Activated CD8-positive, alpha-beta T cell treated with anti-CD3 and anti-CD28 coated beads, Interleukin-2, amount 10 ng/mL, durations not matched to agents 7 days and 5 days (primary cell): ENCODE data around the gene PDS5A. TPM values are rescaled to one million over a fixed set of nuclear protein-coding genes. Genes with fewer than 3 reads are reported as not detected.
A peak's percentile ranks its signal among the peaks of the same experiment; 100 is the strongest.
"Not testable (repeated sequence)": the region's sequence is repeated elsewhere in the genome, so short reads cannot be mapped to it uniquely, and the experiment has no call there.

Source experiments
- ATAC-seq: fragments of 150-1000 bp; cut with Tn5 transposase; one replicate; pipeline ENCODE4 v1.10.0; 2021; ENCODE audit warnings: moderate library complexity
- CTCF ChIA-PET: fragments of 350-600 bp; sonication (Branson Sonifier 250); formaldehyde crosslinking; loops from one replicate; lab custom pipeline; 2021; ENCODE audit warnings: antibody characterized with exemption; lab: Charles Lee
- POLR2A ChIA-PET: fragments of 350-600 bp; sonication (Branson Sonifier 250); formaldehyde crosslinking; loops from one replicate; lab custom pipeline; 2021; ENCODE audit warnings: antibody characterized with exemption; lab: Charles Lee
- DNase-seq: peaks from one replicate; pipeline ENCODE4 v3.0.0-alpha.2; 2020
- H3K27ac Mint-ChIP-seq: one replicate; pipeline ENCODE4 v1.8.0; 2021; ENCODE audit warnings: mild to moderate bottlenecking, mixed read lengths
- H3K27me3 Mint-ChIP-seq: one replicate; pipeline ENCODE4 v1.8.0; 2021; ENCODE audit warnings: low read depth, mixed read lengths
- H3K36me3 Mint-ChIP-seq: one replicate; pipeline ENCODE4 v1.8.0; 2021; ENCODE audit warnings: low read depth, mixed read lengths
- H3K4me1 Mint-ChIP-seq: one replicate; pipeline ENCODE4 v1.8.0; 2021; ENCODE audit warnings: low read depth, mixed read lengths
- H3K4me3 Mint-ChIP-seq: one replicate; pipeline ENCODE4 v1.8.0; 2021; ENCODE audit warnings: mild to moderate bottlenecking, mixed read lengths
- H3K9me3 Mint-ChIP-seq: one replicate; pipeline ENCODE4 v1.8.0; 2022; ENCODE audit warnings: mixed read lengths; ENCODE audit not compliant: insufficient read depth
- total RNA-seq, 2 experiments: library from RNA; stranded (reverse); gene quantifications; one replicate each; pipeline ENCODE4 v1.2.3, GENCODE V29; 2021

The PDS5A gene
- total RNA-seq, 2 experiments from 2014 or later: 120 to 126 TPM

GRCh38 chr4:39961311-39961877, 16.3 kb downstream of the PDS5A start:
- H3K9me3 Mint-ChIP-seq: no peaks in the 10 kb centered on the region
- H3K4me1 Mint-ChIP-seq: peaks cover 7% of the 10 kb centered on the region
- POLR2A ChIA-PET: interaction anchor here (0.7 kb wide), 1 partner anchor 1432 kb away, joined by 3 read pairs; no protein-coding TSS in a partner anchor
- DNase-seq: no peak
- CTCF ChIA-PET: interaction anchor here (1.5 kb wide), 1 partner anchor 9 kb away, joined by 3 read pairs; no protein-coding TSS in a partner anchor
- H3K4me3 Mint-ChIP-seq: no peak overlapping the region
- no peak for ATAC-seq
- peaks cover 40% of the 10 kb centered on the region for H3K36me3 Mint-ChIP-seq
- no peak overlapping the region for H3K27ac Mint-ChIP-seq
- no peaks in the 10 kb centered on the region for H3K27me3 Mint-ChIP-seq

DNA sequence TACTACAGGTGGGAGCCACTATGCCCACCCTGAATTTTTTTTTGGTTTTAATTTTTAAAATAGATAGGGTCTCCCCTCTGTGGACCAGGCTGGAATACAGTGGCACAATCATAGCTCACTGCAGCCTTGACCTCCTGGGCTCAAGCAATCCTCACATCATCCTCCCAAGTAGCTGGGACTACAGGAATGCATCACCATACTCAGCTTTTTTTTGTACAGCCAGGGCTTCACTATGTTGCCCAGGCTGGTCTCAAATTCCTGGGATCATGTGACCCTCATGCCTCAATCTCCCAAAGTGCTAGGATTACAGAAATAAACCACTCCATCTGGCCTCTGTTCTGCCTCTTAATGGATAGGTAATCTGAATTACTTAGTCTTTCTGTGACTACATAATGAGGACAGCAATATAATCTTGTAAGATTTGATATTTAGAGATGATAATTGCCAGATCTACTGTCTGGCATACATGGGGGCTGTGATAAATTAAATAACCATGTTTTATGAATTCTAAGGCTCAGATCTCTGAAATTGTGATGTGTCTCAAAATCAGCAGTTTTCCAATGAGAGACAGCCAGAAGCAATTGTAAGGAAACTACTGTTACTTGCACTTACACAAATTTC, 26.7 kb downstream of the PDS5A start:
- Mint-ChIP-seq H3K4me1 (peaks cover 14% of the 10 kb centered on the region), H3K27ac (no peak overlapping the region), H3K27me3 (no peaks in the 10 kb centered on the region), H3K4me3 (no peak overlapping the region), H3K36me3 (peaks cover 24% of the 10 kb centered on the region), H3K9me3 (no peaks in the 10 kb centered on the region)
- ChIA-PET CTCF (no interaction called here), POLR2A (no interaction called here)
- ATAC-seq (no peak), DNase-seq (no peak)

DNA sequence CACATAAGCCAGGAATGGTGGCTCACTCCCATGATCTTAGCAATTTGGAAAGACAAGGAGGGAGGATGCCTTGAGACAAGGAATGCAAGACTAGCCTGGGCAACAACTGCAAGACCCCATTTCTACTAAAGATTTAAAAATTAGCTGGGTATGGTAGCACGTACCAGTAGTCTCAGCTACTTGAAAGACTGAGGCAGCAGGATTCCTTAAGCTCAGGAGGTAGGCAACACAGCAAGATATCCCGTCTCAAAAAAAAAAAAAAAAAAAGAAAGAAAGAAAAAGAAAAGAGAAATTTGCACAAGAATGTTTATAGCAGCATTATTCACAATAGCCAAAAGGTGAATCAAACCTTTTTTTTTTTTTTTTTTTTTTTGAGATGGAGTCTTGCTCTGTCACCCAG, 29.7 kb downstream of the PDS5A start:
- Mint-ChIP-seq H3K9me3 (no peaks in the 10 kb centered on the region), H3K4me3 (no peak overlapping the region), H3K4me1 (peaks cover 17% of the 10 kb centered on the region), H3K36me3 (peaks cover 20% of the 10 kb centered on the region), H3K27ac (no peak overlapping the region), H3K27me3 (no peaks in the 10 kb centered on the region)
- CTCF ChIA-PET: interaction anchor here (0.8 kb wide), 1 partner anchor 26 kb away, joined by 3 read pairs; no protein-coding TSS in a partner anchor
- no peak for DNase-seq
- POLR2A ChIA-PET: no interaction called here
- ATAC-seq: no peak

DNA sequence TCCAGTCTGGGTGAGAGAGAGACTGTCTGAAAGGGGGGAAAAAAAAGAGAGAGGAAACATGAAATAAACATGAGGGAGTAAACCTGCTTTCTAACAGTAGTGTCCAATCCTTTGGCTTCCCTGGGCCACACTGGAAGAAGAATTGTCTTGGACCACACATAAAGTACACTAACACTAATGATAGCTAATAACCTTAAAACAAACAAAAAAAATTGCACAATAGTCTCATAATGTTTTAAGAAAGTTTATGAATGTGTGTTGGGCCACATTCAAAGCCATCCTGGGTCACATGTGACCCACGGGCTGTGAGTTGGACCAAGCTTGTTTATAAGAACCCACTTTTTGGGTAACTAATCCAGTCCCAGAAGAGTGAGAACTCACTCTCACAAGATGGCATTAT, 30.3 kb downstream of the PDS5A start:
- ATAC-seq: no peak
- ChIA-PET CTCF (no interaction called here), POLR2A (no interaction called here)
- H3K4me3 Mint-ChIP-seq: no peak overlapping the region
- no peak for DNase-seq
- H3K36me3 Mint-ChIP-seq: peaks cover 16% of the 10 kb centered on the region
- H3K27me3 Mint-ChIP-seq: no peaks in the 10 kb centered on the region
- H3K4me1 Mint-ChIP-seq: peaks cover 17% of the 10 kb centered on the region
- no peak overlapping the region for H3K27ac Mint-ChIP-seq
- no peaks in the 10 kb centered on the region for H3K9me3 Mint-ChIP-seq

- H3K27ac Mint-ChIP-seq: not testable (repeated sequence)
These were observed 33.5 kb downstream of the PDS5A start for GRCh38 chr4:39944245-39944644.

DNA sequence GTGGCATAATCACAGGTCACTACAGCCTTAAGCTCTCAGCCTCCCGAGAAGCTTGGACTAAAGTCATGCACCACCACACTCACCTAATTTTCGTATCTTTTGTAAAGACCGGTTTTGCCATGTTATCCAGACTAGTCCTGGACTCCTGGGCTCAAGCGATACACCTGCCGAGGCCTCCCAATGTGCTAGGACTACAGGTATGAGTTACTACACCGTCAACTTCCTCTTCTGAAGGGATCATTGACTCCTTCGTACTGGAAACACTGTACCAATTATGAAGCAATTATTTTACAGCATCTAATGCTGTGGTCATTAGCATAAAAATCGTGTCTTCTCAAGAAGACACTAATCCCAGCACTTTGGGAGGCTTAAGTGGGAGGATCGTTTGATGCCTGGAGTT, 35.2 kb downstream of the PDS5A start:
- CTCF ChIA-PET: no interaction called here

More at GRCh38 chr4:39944245-39944644, 33.5 kb downstream of the PDS5A start:
- peaks cover 24% of the 10 kb centered on the region for H3K4me1 Mint-ChIP-seq
- ChIA-PET POLR2A (interaction anchor here (0.6 kb wide), 1 partner anchor 21 kb away, joined by 4 read pairs; no protein-coding TSS in a partner anchor), CTCF (interaction anchor here (1.5 kb wide), 1 partner anchor 8 kb away, joined by 3 read pairs; no protein-coding TSS in a partner anchor)
- H3K4me3 Mint-ChIP-seq, DNase-seq, H3K9me3 Mint-ChIP-seq, H3K27me3 Mint-ChIP-seq, ATAC-seq: not testable (repeated sequence)
- H3K36me3 Mint-ChIP-seq: peaks cover 11% of the 10 kb centered on the region

GRCh38 chr4:39941682-39942217, 36.0 kb downstream of the PDS5A start:
- H3K27ac Mint-ChIP-seq: no peak overlapping the region
- ChIA-PET CTCF (interaction anchor here (1.1 kb wide), 1 partner anchor 10 kb away, joined by 3 read pairs; no protein-coding TSS in a partner anchor), POLR2A (no interaction called here)

More for the DNA sequence above, 35.2 kb downstream of the PDS5A start:
- no peak overlapping the region for H3K27ac Mint-ChIP-seq
- no peaks in the 10 kb centered on the region for H3K9me3 Mint-ChIP-seq
- no peak for ATAC-seq
- no peak for DNase-seq
- POLR2A ChIA-PET: no interaction called here
- peaks cover 13% of the 10 kb centered on the region for H3K36me3 Mint-ChIP-seq
- H3K4me1 Mint-ChIP-seq: peaks cover 31% of the 10 kb centered on the region
- no peaks in the 10 kb centered on the region for H3K27me3 Mint-ChIP-seq
- no peak overlapping the region for H3K4me3 Mint-ChIP-seq

GRCh38 chr4:39937683-39938268, 39.9 kb downstream of the PDS5A start:
- Mint-ChIP-seq H3K36me3 (peaks cover 27% of the 10 kb centered on the region), H3K4me1 (peaks cover 53% of the 10 kb centered on the region), H3K27ac (no peak overlapping the region), H3K4me3 (no peak overlapping the region), H3K9me3 (no peaks in the 10 kb centered on the region), H3K27me3 (no peaks in the 10 kb centered on the region)
- ATAC-seq (no peak), DNase-seq (no peak)
- ChIA-PET CTCF (no interaction called here), POLR2A (no interaction called here)

More at GRCh38 chr4:39941682-39942217, 36.0 kb downstream of the PDS5A start:
- no peaks in the 10 kb centered on the region for H3K9me3 Mint-ChIP-seq
- no peak for ATAC-seq
- H3K4me1 Mint-ChIP-seq: peaks cover 31% of the 10 kb centered on the region
- DNase-seq: no peak
- H3K4me3 Mint-ChIP-seq: no peak overlapping the region
- no peaks in the 10 kb centered on the region for H3K27me3 Mint-ChIP-seq
- peaks cover 17% of the 10 kb centered on the region for H3K36me3 Mint-ChIP-seq

DNA sequence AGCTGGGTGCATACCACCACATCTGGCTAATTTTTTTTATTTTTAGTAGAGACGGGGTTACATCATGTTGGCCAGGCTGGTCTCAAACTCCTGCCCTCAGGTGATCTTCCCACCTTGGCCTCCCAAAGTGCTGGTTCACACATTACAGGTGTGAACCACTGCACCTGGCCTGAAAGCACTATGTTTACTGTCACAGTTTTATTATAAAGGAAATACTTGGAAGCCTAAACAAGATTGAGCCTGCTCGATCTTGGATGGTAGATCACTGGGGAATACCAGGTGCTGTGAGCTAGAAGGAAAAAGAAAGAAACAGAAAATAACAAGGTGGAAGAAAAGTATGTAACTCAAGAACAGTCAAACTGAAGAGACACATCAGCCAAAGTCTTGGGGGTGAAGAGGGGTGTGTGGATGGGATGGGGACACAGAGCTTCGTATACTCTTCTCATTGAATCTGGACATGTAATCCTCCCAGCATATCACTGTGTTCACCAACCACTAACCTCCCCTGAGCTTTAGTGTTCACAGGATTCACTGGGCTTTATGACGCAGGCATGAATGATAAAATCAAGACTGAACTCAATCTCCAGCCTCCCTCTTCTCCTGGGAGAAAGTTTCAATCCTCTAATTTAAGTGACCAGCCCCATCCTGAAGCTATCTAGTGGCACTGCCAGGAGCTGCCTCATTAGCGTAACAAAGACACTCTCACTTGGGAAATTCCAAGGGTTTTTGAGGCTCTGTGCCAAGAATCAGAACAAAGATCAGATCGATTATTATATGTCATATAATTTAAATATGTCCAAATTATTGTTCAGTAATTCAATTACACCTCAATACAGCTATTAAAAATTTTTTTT, 40.9 kb downstream of the PDS5A start:
- Mint-ChIP-seq H3K27ac (peak overlapping the region; percentile 16), H3K36me3 (peaks cover 31% of the 10 kb centered on the region), H3K9me3 (no peaks in the 10 kb centered on the region), H3K4me1 (peaks cover 59% of the 10 kb centered on the region), H3K27me3 (no peaks in the 10 kb centered on the region), H3K4me3 (no peak overlapping the region)
- no peak for ATAC-seq
- CTCF ChIA-PET: no interaction called here
- DNase-seq: no peak
- POLR2A ChIA-PET: no interaction called here

- Mint-ChIP-seq H3K27me3 (no peaks in the 10 kb centered on the region), H3K36me3 (peaks cover 35% of the 10 kb centered on the region), H3K27ac (peak overlapping the region; percentile 4), H3K9me3 (no peaks in the 10 kb centered on the region), H3K4me1 (peaks cover 55% of the 10 kb centered on the region), H3K4me3 (peak overlapping the region; percentile 34)
- DNase-seq (no peak), ATAC-seq (no peak)
- POLR2A ChIA-PET: interaction anchor here (1.0 kb wide), 1 partner anchor 10 kb away, joined by 4 read pairs; no protein-coding TSS in a partner anchor
- CTCF ChIA-PET: interaction anchor here (0.6 to 1.6 kb wide), 4 partner anchors 10 to 391 kb away, joined by 3 to 5 read pairs (median 4); no protein-coding TSS in a partner anchor
These were observed 43.8 kb downstream of the PDS5A start for GRCh38 chr4:39933671-39934590.
